Adrenal gland (tissue), 12 donors: ENCODE data around the gene HIBADH. TPM values are rescaled to one million over a fixed set of nuclear protein-coding genes. Genes with fewer than 3 reads are reported as not detected.

Experiments
- DNase-seq, 7 donors: peaks; one replicate each; pipeline ENCODE4 v3.0.0-alpha.2; 2019 to 2020
- H3K27ac ChIP-seq, 5 donors: fragments of 200-600 bp; sonication (generic) in 4 of 5; 1 replicate in 3 of 5; 2 replicates in 2 of 5; pipeline versions ENCODE4 v1.5.1 to v1.8.0; 2016 to 2020; ENCODE audit warnings: mild to moderate bottlenecking in 1 of 5
- H3K27me3 ChIP-seq: fragments of 200-600 bp; 2 replicates; pipeline ENCODE4 v1.8.0; 2021
- H3K36me3 ChIP-seq, 2 donors: fragments of 200-600 bp; replicated peaks in 1 of 2; 1 replicate in 1 of 2; 2 replicates in 1 of 2; pipeline versions ENCODE4 v1.5.1 to v1.8.0; 2018 to 2022
- H3K4me1 ChIP-seq, 2 donors: fragments of 200-600 bp; replicated peaks in 1 of 2; 1 replicate in 1 of 2; 2 replicates in 1 of 2; pipeline versions ENCODE4 v1.5.1 to v1.8.0; 2018 to 2021
- H3K4me3 ChIP-seq, 4 donors: fragments of 200-600 bp; sonication (generic) in 3 of 4; one replicate each; pipeline ENCODE4 v1.5.1; 2016 to 2018
- H3K9me3 ChIP-seq, 3 donors: fragments of 200-600 bp; sonication (generic) in 1 of 3; replicated peaks in 1 of 3; 1 replicate in 2 of 3; 2 replicates in 1 of 3; pipeline versions ENCODE4 v1.5.1 to v1.8.0; 2016 to 2021
- CTCF ChIP-seq, 6 experiments: fragments of 450-650 bp in 4 of 6; fragments of 200-600 bp in 2 of 6; sonication (generic) in 1 of 6; IDR thresholded peaks; 1 replicate in 5 of 6; 2 replicates in 1 of 6; pipeline versions ENCODE4 v1.5.1 to v1.8.0; 2016 to 2021; ENCODE audit warnings: antibody characterized with exemption in 6 of 6, mild to moderate bottlenecking in 2 of 6, moderate library complexity in 1 of 6
- POLR2A ChIP-seq, 2 donors: fragments of 450-650 bp; IDR thresholded peaks; one replicate each; pipeline ENCODE4 v1.6.1; 2017; ENCODE audit warnings: antibody characterized with exemption in 2 of 2, mild to moderate bottlenecking in 2 of 2, moderate library complexity in 1 of 2
- WGBS, 4 donors: extraction: QIAGEN DNeasy Blood & Tissue Kit in 2 of 4; methylation state at CpG; one replicate each; pipeline versions ENCODE4 v1.1.5 to v1.1.7; 2013 to 2017; 5-methylcytosine and 5-hydroxymethylcytosine counted together
- intact Hi-C, 2 donors: fragments of 100-400 bp; cut with DNase I; formaldehyde crosslinking; loops; one replicate each; pipeline versions ENCODE4 v1.14.1 to v1.15.0; 2022 to 2023
- polyA plus RNA-seq, 3 donors: library from polyadenylated mRNA; stranded (reverse); fragments of 200-250 nt in 2 of 3; fragments of 350-450 nt in 1 of 3; fragmentation: Illumina TruSeq in 1 of 3; extraction: RNeasy Lipid Tissue Mini Kit (QIAGEN cat#74804) in 1 of 3; gene quantifications; one replicate each; pipeline ENCODE4 v1.2.3, GENCODE V29; 2013 to 2014
- total RNA-seq, 9 donors: library from RNA; depleted of rRNA in 4 of 9; stranded (reverse); fragments of >200 nt in 4 of 9; fragments of 120-200 nt in 1 of 9; fragmentation: NEBNext Ultra II Directional in 1 of 9; extraction: Animal tissue kit (Norgen Biotek cat#: 25700) in 1 of 9; gene quantifications; one replicate each; pipeline versions ENCODE4 v1.1.0 to v1.2.4, GENCODE V29; 2013 to 2023
- donor health status: healthy with polysubstance abuse.
- donor health status: Bipolar disorder and iron deficiency.
- donor health status: DM: yes; HTN: yes; CAD: no.
- donor health status: DM: no; HTN: no; CAD: no.
- donor health status: DM: no; HTN: no; CAD: no.
- donor health status: DM: yes; HTN: yes; CAD: no.

Gene HIBADH
- total and polyA plus RNA-seq, 12 donors, result 42.9 to 227 (median 130) TPM

- no peak for TF ChIP-seq CTCF (IDR thresholded peaks at IDR 0.05)
- no peak for TF ChIP-seq POLR2A (IDR thresholded peaks at IDR 0.05)
- no peak for DNase-seq
- Histone ChIP-seq H3K27me3 (no peaks in the 10 kb centered on the region), H3K27ac (no peak overlapping the region), H3K4me3 (no peak overlapping the region), H3K4me1 (no peaks in the 10 kb centered on the region), H3K36me3 (no peaks in the 10 kb centered on the region), H3K9me3 (no peaks in the 10 kb centered on the region)
- intact Hi-C loops, result no loop called here
- 87 to 92% (median 90%) methylated on average over 2 of the region's 2 CpGs for WGBS, 4 donors
Measured at GRCh38 chr7:27555670-27556069, 107.0 kb downstream of the HIBADH start.

DNA sequence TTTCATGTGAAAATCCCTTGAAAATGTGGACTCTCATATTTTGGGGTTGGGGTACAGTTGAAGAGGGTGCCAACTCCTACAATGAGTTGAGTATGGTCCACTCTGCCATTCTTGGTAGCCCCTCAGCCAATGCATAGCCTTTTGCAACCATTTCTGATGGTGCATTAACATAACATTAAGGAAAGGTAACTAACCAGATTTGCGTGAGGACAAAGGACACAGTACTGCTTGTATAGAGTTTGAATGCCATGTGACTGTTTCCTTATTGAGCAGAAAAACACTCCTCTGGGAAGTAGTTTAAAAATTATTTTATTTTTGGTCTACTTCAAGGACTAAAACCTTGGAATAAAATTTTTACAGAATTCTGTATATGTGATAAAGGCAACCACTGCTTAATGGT is 107.9 kb downstream of the HIBADH start:
- intact Hi-C loops, result no loop called here
- Histone ChIP-seq H3K27me3 (no peaks in the 10 kb centered on the region), H3K27ac (no peak overlapping the region), H3K4me3 (no peak overlapping the region), H3K36me3 (no peaks in the 10 kb centered on the region), H3K9me3 (no peaks in the 10 kb centered on the region), H3K4me1 (no peaks in the 10 kb centered on the region)
- TF ChIP-seq CTCF (IDR thresholded peaks at IDR 0.05), result no peak
- no peak for TF ChIP-seq POLR2A (IDR thresholded peaks at IDR 0.05)
- WGBS, 4 donors, result 95 to 100% (median 96%) methylated on average over 1 of the region's 1 CpG
- DNase-seq, result no peak

- DNase-seq, result no peak
- no peaks in the 10 kb centered on the region for H3K27me3 ChIP-seq
- TF ChIP-seq POLR2A (IDR thresholded peaks at IDR 0.05) (no peak), CTCF (IDR thresholded peaks at IDR 0.05) (no peak)
- intact Hi-C loops, result no loop called here
- no peak overlapping the region for H3K4me3 ChIP-seq
- no peaks in the 10 kb centered on the region for H3K9me3 ChIP-seq
- H3K4me1 ChIP-seq, result no peaks in the 10 kb centered on the region
- H3K27ac ChIP-seq, result no peak overlapping the region
- H3K36me3 ChIP-seq, result no peaks in the 10 kb centered on the region
- WGBS, 4 donors, result 86 to 97% (median 93%) methylated on average over 5 of the region's 5 CpGs
Measured at GRCh38 chr7:27553273-27553672, 109.4 kb downstream of the HIBADH start.

DNA sequence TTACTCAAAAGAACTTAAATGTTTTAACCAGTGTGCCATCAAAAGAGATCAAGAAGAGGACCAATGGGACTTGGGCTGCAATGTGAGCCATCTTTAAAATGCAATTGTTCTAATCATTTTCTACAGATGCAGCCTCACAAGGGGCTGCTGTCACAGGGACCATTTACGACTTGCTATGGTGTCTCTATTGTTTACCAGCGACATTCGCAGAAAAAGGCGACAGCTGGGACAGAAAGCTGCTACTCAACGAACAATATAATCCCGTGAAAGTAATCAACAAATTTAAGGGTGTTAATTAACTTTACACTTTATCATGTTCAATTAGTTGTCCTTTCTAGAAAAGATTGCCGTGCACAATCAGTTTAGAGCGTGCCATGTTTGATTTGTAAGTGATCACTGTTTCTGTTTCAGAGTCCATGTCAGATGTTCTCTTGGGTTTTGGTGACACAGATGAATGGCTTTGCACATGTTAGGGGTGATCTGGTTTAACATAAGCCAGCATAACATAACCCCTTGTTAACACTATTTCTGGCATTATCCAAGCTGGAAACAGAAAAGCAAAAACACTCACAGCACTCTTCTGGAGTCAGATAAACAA is 110.8 kb downstream of the HIBADH start:
- intact Hi-C loops, result no loop called here
- no peaks in the 10 kb centered on the region for H3K27me3 ChIP-seq
- H3K36me3 ChIP-seq, result no peaks in the 10 kb centered on the region
- 92 to 94% (median 93%) methylated on average over 8 of the region's 8 CpGs for WGBS, 4 donors
- H3K4me3 ChIP-seq, result no peak overlapping the region
- no peaks in the 10 kb centered on the region for H3K4me1 ChIP-seq
- H3K9me3 ChIP-seq, result no peaks in the 10 kb centered on the region
- H3K27ac ChIP-seq, result no peak overlapping the region
- DNase-seq, result no peak
- no peak for TF ChIP-seq CTCF (IDR thresholded peaks at IDR 0.05)
- TF ChIP-seq POLR2A (IDR thresholded peaks at IDR 0.05), result no peak
